H9 (cell line): ENCODE data around the gene NACAD. TPM values are rescaled to one million over a fixed set of nuclear protein-coding genes. Genes with fewer than 3 reads are reported as not detected.

Source experiments
- DNase-seq: peaks from one replicate; pipeline ENCODE4 v3.0.0-alpha.2; 2017
- H2AFZ ChIP-seq: one replicate; pipeline ENCODE4 v1.6.1; 2013; ENCODE audit warnings: mild to moderate bottlenecking, low read length, control low read depth, moderate library complexity
- H2AK5ac ChIP-seq: 2 replicates; pipeline ENCODE4 v1.6.1; 2013; ENCODE audit warnings: low read length, control low read depth, mixed read lengths; ENCODE audit not compliant: insufficient read length
- H2BK120ac ChIP-seq: one replicate; pipeline ENCODE4 v1.6.1; 2013; ENCODE audit warnings: low read depth, mild to moderate bottlenecking, low read length, control low read depth, inconsistent platforms; ENCODE audit not compliant: poor library complexity, severe bottlenecking
- H2BK12ac ChIP-seq: 2 replicates; pipeline ENCODE4 v1.6.1; 2013; ENCODE audit warnings: low read length, control low read depth, mixed read lengths, low read depth; ENCODE audit not compliant: insufficient read length
- H2BK15ac ChIP-seq: 2 replicates; pipeline ENCODE4 v1.6.1; 2013; ENCODE audit warnings: low read depth, low read length, control low read depth
- H2BK20ac ChIP-seq: one replicate; pipeline ENCODE4 v1.6.1; 2013; ENCODE audit warnings: low read depth, mild to moderate bottlenecking, low read length, control low read depth, inconsistent platforms; ENCODE audit not compliant: poor library complexity, severe bottlenecking
- H2BK5ac ChIP-seq: 2 replicates; pipeline ENCODE4 v1.6.1; 2013; ENCODE audit warnings: low read length, control low read depth, mixed read lengths; ENCODE audit not compliant: insufficient read length
- H3K14ac ChIP-seq: 2 replicates; pipeline ENCODE4 v1.6.1; 2013; ENCODE audit warnings: low read length, control low read depth; ENCODE audit not compliant: insufficient read depth
- H3K18ac ChIP-seq: 2 replicates; pipeline ENCODE4 v1.6.1; 2013; ENCODE audit warnings: low read depth, mild to moderate bottlenecking, mixed read lengths, low read length, control low read depth; ENCODE audit not compliant: insufficient read length
- H3K23ac ChIP-seq: 2 replicates; pipeline ENCODE4 v1.6.1; 2013; ENCODE audit warnings: low read length, control low read depth, mixed read lengths, low read depth; ENCODE audit not compliant: insufficient read length
- H3K23me2 ChIP-seq: 2 replicates; pipeline ENCODE4 v1.6.1; 2013; ENCODE audit warnings: low read depth, mild to moderate bottlenecking, mixed read lengths, low read length, control low read depth; ENCODE audit not compliant: insufficient read length, poor library complexity, severe bottlenecking
- H3K27ac ChIP-seq: 2 replicates; pipeline ENCODE4 v1.5.1; 2013; ENCODE audit warnings: low read length, control low read depth, mixed read lengths, low read depth; ENCODE audit not compliant: insufficient read length
- H3K27me3 ChIP-seq: 2 replicates; pipeline ENCODE4 v1.6.1; 2013; ENCODE audit warnings: low read length, control low read depth, inconsistent platforms; ENCODE audit not compliant: insufficient read depth
- H3K4ac ChIP-seq: 2 replicates; pipeline ENCODE4 v1.6.1; 2013; ENCODE audit warnings: low read depth, mild to moderate bottlenecking, control low read depth, inconsistent platforms, low read length, moderate library complexity
- H3K4me1 ChIP-seq: 2 replicates; pipeline ENCODE4 v1.6.1; 2013; ENCODE audit warnings: low read length, control low read depth, inconsistent platforms; ENCODE audit not compliant: insufficient read depth
- H3K4me2 ChIP-seq: 2 replicates; pipeline ENCODE4 v1.6.1; 2013; ENCODE audit warnings: low read length, control low read depth, mixed read lengths; ENCODE audit not compliant: insufficient read length, insufficient read depth
- H3K56ac ChIP-seq: 2 replicates; pipeline ENCODE4 v1.6.1; 2013; ENCODE audit warnings: low read depth, mild to moderate bottlenecking, mixed read lengths, low read length, control low read depth; ENCODE audit not compliant: insufficient read length
- H3K79me1 ChIP-seq: 2 replicates; pipeline ENCODE4 v1.6.1; 2013; ENCODE audit warnings: low read depth, mild to moderate bottlenecking, moderate library complexity, low read length, control low read depth, inconsistent platforms; ENCODE audit not compliant: insufficient read depth, poor library complexity, severe bottlenecking
- H3K79me2 ChIP-seq: 2 replicates; pipeline ENCODE4 v1.6.1; 2013; ENCODE audit warnings: low read length, control low read depth, inconsistent platforms; ENCODE audit not compliant: insufficient read depth
- H3K9ac ChIP-seq: 2 replicates; pipeline ENCODE4 v1.6.1; 2013; ENCODE audit warnings: low read length, control low read depth, mixed read lengths; ENCODE audit not compliant: insufficient read length; ENCODE audit errors: extremely low read depth
- H3K9me3 ChIP-seq: one replicate; pipeline ENCODE4 v1.6.1; 2013; ENCODE audit warnings: low read depth, low read length, inconsistent platforms; ENCODE audit not compliant: control insufficient read depth
- H3T11ph ChIP-seq: one replicate; pipeline ENCODE4 v1.6.1; 2013; ENCODE audit warnings: mild to moderate bottlenecking, low read length, control low read depth, inconsistent platforms
- H4K20me1 ChIP-seq: one replicate; pipeline ENCODE4 v1.6.1; 2013; ENCODE audit not compliant: control insufficient read depth, insufficient read length, insufficient read depth
- H4K5ac ChIP-seq: 2 replicates; pipeline ENCODE4 v1.6.1; 2013; ENCODE audit warnings: low read depth, mild to moderate bottlenecking, mixed read lengths, low read length, control low read depth; ENCODE audit not compliant: insufficient read length
- H4K8ac ChIP-seq: replicated peaks from 2 replicates; pipeline ENCODE4 v1.6.1; 2013; ENCODE audit warnings: low read length, control low read depth, mixed read lengths, low read depth; ENCODE audit not compliant: insufficient read length
- H4K91ac ChIP-seq: 2 replicates; pipeline ENCODE4 v1.6.1; 2013; ENCODE audit warnings: low read depth, mild to moderate bottlenecking, moderate library complexity, mixed read lengths, low read length, control low read depth; ENCODE audit not compliant: insufficient read length
- H3K27ac Mint-ChIP-seq, 3 experiments: 2 replicates in 2 of 3; 3 replicates in 1 of 3; pipeline ENCODE4 v1.8.0; 2020 to 2021; ENCODE audit warnings: mixed read lengths in 3 of 3, mild to moderate bottlenecking in 1 of 3, moderate library complexity in 1 of 3
- H3K27me3 Mint-ChIP-seq: 2 replicates; pipeline ENCODE4 v1.8.0; 2021; ENCODE audit warnings: low read depth, mild to moderate bottlenecking, moderate library complexity, mixed read lengths
- H3K36me3 Mint-ChIP-seq, 3 experiments: 2 replicates in 2 of 3; 3 replicates in 1 of 3; pipeline ENCODE4 v1.8.0; 2020 to 2021; ENCODE audit warnings: low read depth in 3 of 3, mixed read lengths in 3 of 3; ENCODE audit not compliant: insufficient read depth in 1 of 3
- H3K4me1 Mint-ChIP-seq, 2 experiments: 2 replicates each; pipeline ENCODE4 v1.8.0; 2020; ENCODE audit warnings: mixed read lengths in 2 of 2
- H3K4me3 Mint-ChIP-seq, 2 experiments: 2 replicates in 1 of 2; 3 replicates in 1 of 2; pipeline ENCODE4 v1.8.0; 2020 to 2021; ENCODE audit warnings: mild to moderate bottlenecking in 2 of 2, mixed read lengths in 2 of 2, moderate library complexity in 1 of 2
- H3K9me3 Mint-ChIP-seq, 2 experiments: 2 replicates in 1 of 2; 3 replicates in 1 of 2; pipeline ENCODE4 v1.8.0; 2020; ENCODE audit warnings: mild to moderate bottlenecking in 2 of 2, mixed read lengths in 2 of 2, moderate library complexity in 1 of 2
- CTCF ChIP-seq: fragments of 200-600 bp; sonication (generic); conservative IDR thresholded peaks from 3 replicates; pipeline ENCODE4 v1.8.0; 2021; ENCODE audit warnings: antibody characterized with exemption, mild to moderate bottlenecking
- WGBS: extraction: QIAGEN DNeasy Blood & Tissue Kit; methylation state at CpG from one replicate; pipeline ENCODE4 v1.1.7; 2013; ENCODE audit warnings: missing lambda C conversion rate, low lambda C conversion rate, mixed read lengths; ENCODE audit not compliant: insufficient read length; ENCODE audit errors: extremely low coverage; 5-methylcytosine and 5-hydroxymethylcytosine counted together
- total RNA-seq: library from RNA; stranded (reverse); gene quantifications from 2 replicates; pipeline ENCODE4 v1.2.1, GENCODE V29; 2021

The NACAD gene
- total RNA-seq, 1 experiment from 2014 or later: 8.0 TPM

DNA sequence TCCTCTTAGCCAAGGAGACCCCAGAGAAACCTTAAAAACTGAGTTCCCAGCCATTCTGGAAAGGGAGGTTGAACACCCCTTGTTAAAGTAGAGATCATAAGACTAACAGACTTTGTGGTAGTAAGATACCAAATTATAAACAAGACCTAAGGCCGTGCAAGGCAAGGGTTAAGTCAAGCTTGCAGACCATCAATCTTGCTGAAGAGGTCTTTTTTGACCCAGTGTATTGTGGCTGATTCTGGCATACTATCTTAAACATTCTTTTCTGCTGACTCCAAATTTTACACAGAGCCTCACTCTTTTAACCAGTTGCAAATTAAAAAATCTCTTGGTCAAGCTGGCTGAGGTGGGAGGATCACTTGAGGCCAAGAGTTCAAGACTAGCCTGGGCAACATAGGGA, 23.9 kb upstream of the NACAD start:
- Histone ChIP-seq H2BK20ac (no peak overlapping the region), H3K79me2 (peaks cover 16% of the 10 kb centered on the region; the same call in 1 of the 2 replicates), H3K9me3 (no peaks in the 10 kb centered on the region), H3T11ph (no peak overlapping the region), H4K8ac (no peak overlapping the region), H3K23ac (no peak overlapping the region), H4K5ac (no peak overlapping the region), H3K18ac (no peak overlapping the region), H4K91ac (no peak overlapping the region), H2BK5ac (no peak overlapping the region), H2AK5ac (no peak overlapping the region), H4K20me1 (no peaks in the 10 kb centered on the region), H3K56ac (no peak overlapping the region), H3K23me2 (no peaks in the 10 kb centered on the region), H3K79me1 (peaks cover 5% of the 10 kb centered on the region), H2BK12ac (no peak overlapping the region), H2BK120ac (no peak overlapping the region), H3K27ac (no peak overlapping the region), H3K27me3 (no peaks in the 10 kb centered on the region), H3K4me2 (peak overlapping the region; percentile 19), H2AFZ (no peak overlapping the region), H3K9ac (no peak overlapping the region), H3K4me1 (no peaks in the 10 kb centered on the region), H2BK15ac (no peak overlapping the region), H3K4ac (no peak overlapping the region), H3K14ac (no peak overlapping the region)
- Mint-ChIP-seq H3K4me1 (peaks cover 11 to 12% of the 10 kb centered on the region in 2 experiments), H3K27ac (peak overlapping the region in 2 of 3 experiments; percentile 91 to 100; a peak in 5 of 7 replicates), H3K36me3 (peaks cover 18 to 22% (median 19%) of the 10 kb centered on the region in 3 experiments; a peak in 6 of 7 replicates), H3K4me3 (peak overlapping the region; percentile 98 to 99), H3K27me3 (peaks cover 32% of the 10 kb centered on the region), H3K9me3 (peaks cover 0 to 4% of the 10 kb centered on the region in 2 experiments; a peak in 1 of 5 replicates)
- no peak for DNase-seq
- TF ChIP-seq CTCF: no peak
- no CpG with 5 or more reads among the region's 1 CpG for WGBS
